ENCODE data around the gene LCNL1. TPM values are rescaled to one million over a fixed set of nuclear protein-coding genes. Genes with fewer than 3 reads are reported as not detected.

The LCNL1 gene
- total RNA-seq, 1 donor from 2014 or later: not detected

- H3K9me3 Mint-ChIP-seq (ENCODE audit: unreplicated experiment): no peaks in the 10 kb centered on the region
- no peaks in the 10 kb centered on the region for H3K4me1 Mint-ChIP-seq (ENCODE audit: unreplicated experiment)
These were observed 19.5 kb upstream of the LCNL1 start for GRCh38 chr9:136963341-136963740.

GRCh38 chr9:136963751-136964150 is 19.0 kb upstream of the LCNL1 start:
- Mint-ChIP-seq H3K4me1 (ENCODE audit: unreplicated experiment) (no peaks in the 10 kb centered on the region), H3K9me3 (ENCODE audit: unreplicated experiment) (no peaks in the 10 kb centered on the region), H3K36me3 (ENCODE audit: low read depth, unreplicated experiment) (no peaks in the 10 kb centered on the region), H3K27ac (ENCODE audit: unreplicated experiment) (no peak overlapping the region), H3K27me3 (ENCODE audit: unreplicated experiment) (peaks cover 7% of the 10 kb centered on the region), H3K4me3 (ENCODE audit: unreplicated experiment) (no peak overlapping the region)
- no peak for DNase-seq (ENCODE audit: low spot score)
- TF ChIP-seq CTCF (IDR thresholded peaks at IDR 0.05; ENCODE audit: unreplicated experiment): no peak

More at GRCh38 chr9:136963341-136963740, 19.5 kb upstream of the LCNL1 start:
- no peak for TF ChIP-seq CTCF (IDR thresholded peaks at IDR 0.05; ENCODE audit: unreplicated experiment)
- H3K27ac Mint-ChIP-seq (ENCODE audit: unreplicated experiment): no peak overlapping the region
- peaks cover 8% of the 10 kb centered on the region for H3K27me3 Mint-ChIP-seq (ENCODE audit: unreplicated experiment)
- no peak overlapping the region for H3K4me3 Mint-ChIP-seq (ENCODE audit: unreplicated experiment)
- no peak for DNase-seq (ENCODE audit: low spot score)
- no peaks in the 10 kb centered on the region for H3K36me3 Mint-ChIP-seq (ENCODE audit: low read depth, unreplicated experiment)

GRCh38 chr9:136964171-136964689 is 18.6 kb upstream of the LCNL1 start:
- H3K36me3 Mint-ChIP-seq (ENCODE audit: low read depth, unreplicated experiment): no peaks in the 10 kb centered on the region
- H3K4me3 Mint-ChIP-seq (ENCODE audit: unreplicated experiment): no peak overlapping the region
- no peak overlapping the region for H3K27ac Mint-ChIP-seq (ENCODE audit: unreplicated experiment)
- H3K27me3 Mint-ChIP-seq (ENCODE audit: unreplicated experiment): peaks cover 6% of the 10 kb centered on the region
- TF ChIP-seq CTCF (IDR thresholded peaks at IDR 0.05; ENCODE audit: unreplicated experiment): no peak
- no peak for DNase-seq (ENCODE audit: low spot score)
- no peaks in the 10 kb centered on the region for H3K4me1 Mint-ChIP-seq (ENCODE audit: unreplicated experiment)
- no peaks in the 10 kb centered on the region for H3K9me3 Mint-ChIP-seq (ENCODE audit: unreplicated experiment)

GRCh38 chr9:136964833-136965422 is 17.9 kb upstream of the LCNL1 start:
- no peak for TF ChIP-seq CTCF (IDR thresholded peaks at IDR 0.05; ENCODE audit: unreplicated experiment)
- Mint-ChIP-seq H3K9me3 (ENCODE audit: unreplicated experiment) (no peaks in the 10 kb centered on the region), H3K27me3 (ENCODE audit: unreplicated experiment) (peaks cover 6% of the 10 kb centered on the region), H3K4me3 (ENCODE audit: unreplicated experiment) (no peak overlapping the region), H3K36me3 (ENCODE audit: low read depth, unreplicated experiment) (no peaks in the 10 kb centered on the region), H3K4me1 (ENCODE audit: unreplicated experiment) (no peaks in the 10 kb centered on the region), H3K27ac (ENCODE audit: unreplicated experiment) (no peak overlapping the region)
- no peak for DNase-seq (ENCODE audit: low spot score)

GRCh38 chr9:136965771-136966484 is 16.9 kb upstream of the LCNL1 start:
- no peaks in the 10 kb centered on the region for H3K4me1 Mint-ChIP-seq (ENCODE audit: unreplicated experiment)
- no peak overlapping the region for H3K4me3 Mint-ChIP-seq (ENCODE audit: unreplicated experiment)
- H3K36me3 Mint-ChIP-seq (ENCODE audit: low read depth, unreplicated experiment): no peaks in the 10 kb centered on the region
- H3K27ac Mint-ChIP-seq (ENCODE audit: unreplicated experiment): no peak overlapping the region
- no peak for DNase-seq (ENCODE audit: low spot score)
- no peaks in the 10 kb centered on the region for H3K9me3 Mint-ChIP-seq (ENCODE audit: unreplicated experiment)
- H3K27me3 Mint-ChIP-seq (ENCODE audit: unreplicated experiment): peaks cover 6% of the 10 kb centered on the region
- no peak for TF ChIP-seq CTCF (IDR thresholded peaks at IDR 0.05; ENCODE audit: unreplicated experiment)
